GM23338 (cell line): ENCODE data around the gene CCL21. TPM values are rescaled to one million over a fixed set of nuclear protein-coding genes. Genes with fewer than 3 reads are reported as not detected.

Experiments used
- ATAC-seq: fragments of 200-7000 bp; cut with Tn5 transposase; 3 replicates; pipeline ENCODE4 v1.9.1; 2020
- DNase-seq: peaks from one replicate; pipeline ENCODE4 v3.0.0-alpha.2; 2015; ENCODE audit warnings: low spot score
- H2AFZ ChIP-seq: fragments of 200-600 bp; sonication (generic); 2 replicates; pipeline ENCODE4 v1.8.0; 2016; ENCODE audit warnings: antibody characterized with exemption, mild to moderate bottlenecking, moderate library complexity
- H3F3A ChIP-seq: fragments of 200-600 bp; sonication (generic); replicated peaks from 2 replicates; pipeline ENCODE4 v1.8.0; 2017; ENCODE audit warnings: antibody characterized with exemption, mixed run types, low read depth
- H3K27ac ChIP-seq: fragments of 200-600 bp; sonication (generic); 2 replicates; pipeline ENCODE4 v1.6.1; 2016; ENCODE audit warnings: low read depth
- H3K27me3 ChIP-seq: fragments of 200-600 bp; sonication (generic); 2 replicates; pipeline ENCODE4 v1.8.0; 2016; ENCODE audit warnings: mild to moderate bottlenecking, mixed run types, moderate library complexity; ENCODE audit not compliant: insufficient read depth
- H3K36me3 ChIP-seq: fragments of 200-600 bp; sonication (generic); 2 replicates; pipeline ENCODE4 v1.8.0; 2016; ENCODE audit warnings: mild to moderate bottlenecking; ENCODE audit not compliant: insufficient read depth
- H3K4me1 ChIP-seq: fragments of 200-600 bp; sonication (generic); 2 replicates; pipeline ENCODE4 v1.8.0; 2016; ENCODE audit warnings: mild to moderate bottlenecking, moderate library complexity; ENCODE audit not compliant: insufficient read depth
- H3K4me2 ChIP-seq: fragments of 200-600 bp; sonication (generic); 2 replicates; pipeline ENCODE4 v1.7.1; 2017; ENCODE audit warnings: mixed run types
- H3K4me3 ChIP-seq: fragments of 200-600 bp; sonication (generic); 2 replicates; pipeline ENCODE4 v1.6.1; 2016; ENCODE audit warnings: mixed run types
- H3K79me2 ChIP-seq: fragments of 200-600 bp; sonication (generic); replicated peaks from 2 replicates; pipeline ENCODE4 v1.8.0; 2017; ENCODE audit warnings: mild to moderate bottlenecking; ENCODE audit not compliant: insufficient read depth
- H3K9me2 ChIP-seq: fragments of 200-600 bp; sonication (generic); 2 replicates; pipeline ENCODE4 v1.8.0; 2017; ENCODE audit not compliant: insufficient read depth
- H4K20me1 ChIP-seq: fragments of 200-600 bp; sonication (generic); replicated peaks from 2 replicates; pipeline ENCODE4 v1.8.0; 2017; ENCODE audit warnings: mild to moderate bottlenecking; ENCODE audit not compliant: insufficient read depth
- H3K27ac Mint-ChIP-seq: 2 replicates; pipeline ENCODE4 v1.8.0; 2020; ENCODE audit warnings: inconsistent platforms, mild to moderate bottlenecking, moderate library complexity, mixed read lengths
- H3K27me3 Mint-ChIP-seq: 3 replicates; pipeline ENCODE4 v1.8.0; 2022; ENCODE audit warnings: low read depth, mild to moderate bottlenecking, moderate library complexity, mixed read lengths, inconsistent platforms; ENCODE audit not compliant: insufficient read depth, poor library complexity
- H3K36me3 Mint-ChIP-seq: 3 replicates; pipeline ENCODE4 v1.8.0; 2021; ENCODE audit warnings: low read depth, mild to moderate bottlenecking, inconsistent platforms, moderate library complexity, mixed read lengths
- H3K4me1 Mint-ChIP-seq: 3 replicates; pipeline ENCODE4 v1.8.0; 2020; ENCODE audit warnings: mild to moderate bottlenecking, inconsistent platforms, mixed read lengths
- H3K4me3 Mint-ChIP-seq: 3 replicates; pipeline ENCODE4 v1.8.0; 2021; ENCODE audit warnings: moderate library complexity, mild to moderate bottlenecking, inconsistent platforms, mixed read lengths
- H3K9me3 Mint-ChIP-seq: 3 replicates; pipeline ENCODE4 v1.8.0; 2020; ENCODE audit warnings: moderate library complexity, mild to moderate bottlenecking, inconsistent platforms, mixed read lengths
- CREB1 ChIP-seq: fragments of 250-450 bp; sonication (Bioruptor Pico); IDR thresholded peaks from 2 replicates; pipeline ENCODE4 v1.5.0; 2020; ENCODE audit warnings: low read depth, mild to moderate bottlenecking, moderate library complexity
- EZH2 ChIP-seq: fragments of 200-600 bp; sonication (generic); IDR thresholded peaks from one replicate; pipeline ENCODE4 v1.8.0; 2017; ENCODE audit warnings: antibody characterized with exemption, mild to moderate bottlenecking, low read depth; ENCODE audit not compliant: unreplicated experiment
- EZH2phosphoT487 ChIP-seq: fragments of 200-600 bp; sonication (generic); IDR thresholded peaks from one replicate; pipeline ENCODE4 v1.8.1; 2018; ENCODE audit warnings: antibody characterized with exemption; ENCODE audit not compliant: unreplicated experiment
- JUNB ChIP-seq: IDR thresholded peaks from one replicate; pipeline ENCODE4 v1.6.1; 2016; ENCODE audit warnings: antibody characterized with exemption; ENCODE audit not compliant: unreplicated experiment
- NANOG ChIP-seq: IDR thresholded peaks from 2 replicates; pipeline ENCODE4 v1.6.1; 2016; ENCODE audit warnings: antibody characterized with exemption, borderline replicate concordance
- POLR2AphosphoS5 ChIP-seq: IDR thresholded peaks from 2 replicates; pipeline ENCODE4 v1.6.1; 2016; ENCODE audit warnings: antibody characterized with exemption, low read depth
- STAT1 ChIP-seq: IDR thresholded peaks from one replicate; pipeline ENCODE4 v1.6.1; 2016; ENCODE audit warnings: antibody characterized with exemption; ENCODE audit not compliant: unreplicated experiment
- ZNF114 ChIP-seq: fragments of 250-450 bp; sonication (Bioruptor Pico); IDR thresholded peaks from 2 replicates; pipeline ENCODE4 v1.5.0; 2020; ENCODE audit warnings: mild to moderate bottlenecking, moderate library complexity
- ZNF331 ChIP-seq: fragments of 250-450 bp; sonication (Bioruptor Pico); IDR thresholded peaks from 2 replicates; pipeline ENCODE4 v1.5.0; 2020; ENCODE audit warnings: low read depth, mild to moderate bottlenecking, moderate library complexity
- ZNF462 ChIP-seq: fragments of 250-450 bp; sonication (Bioruptor Pico); IDR thresholded peaks from 2 replicates; pipeline ENCODE4 v1.5.0; 2020; ENCODE audit warnings: mild to moderate bottlenecking, moderate library complexity
- polyA plus RNA-seq: library from polyadenylated mRNA; unstranded; fragments of >200 nt; fragmentation: Nextera tagmentation; extraction: Ambion mirVana; gene quantifications from 2 replicates; pipeline ENCODE4 v1.2.1, GENCODE V29; 2016
- total RNA-seq: library from RNA; depleted of rRNA; stranded (reverse); fragments of >200 nt; shearing (Covaris generic); gene quantifications from 2 replicates; pipeline ENCODE4 v1.2.3, GENCODE V29; 2014
- TF ChIP-seq, protein P1 (sequence below), 2 experiments: fragments of 200-600 bp in 1 of 2; sonication (generic) in 1 of 2; conservative IDR thresholded peaks; 2 replicates each; pipeline versions ENCODE4 v1.5.1 to v1.6.1; 2016 to 2017; ENCODE audit warnings: antibody characterized with exemption in 2 of 2, low read depth in 2 of 2, mild to moderate bottlenecking in 2 of 2, moderate library complexity in 1 of 2
- TF ChIP-seq, protein P2 (sequence below): IDR thresholded peaks from one replicate; pipeline ENCODE4 v1.6.1; 2018; ENCODE audit warnings: antibody characterized with exemption; ENCODE audit not compliant: unreplicated experiment
- TF ChIP-seq, protein P3 (sequence below): IDR thresholded peaks from 2 replicates; pipeline ENCODE4 v1.6.1; 2016; ENCODE audit warnings: antibody characterized with exemption

Gene CCL21
- total and polyA plus RNA-seq, 2 experiments from 2014 or later = not detected

DNA sequence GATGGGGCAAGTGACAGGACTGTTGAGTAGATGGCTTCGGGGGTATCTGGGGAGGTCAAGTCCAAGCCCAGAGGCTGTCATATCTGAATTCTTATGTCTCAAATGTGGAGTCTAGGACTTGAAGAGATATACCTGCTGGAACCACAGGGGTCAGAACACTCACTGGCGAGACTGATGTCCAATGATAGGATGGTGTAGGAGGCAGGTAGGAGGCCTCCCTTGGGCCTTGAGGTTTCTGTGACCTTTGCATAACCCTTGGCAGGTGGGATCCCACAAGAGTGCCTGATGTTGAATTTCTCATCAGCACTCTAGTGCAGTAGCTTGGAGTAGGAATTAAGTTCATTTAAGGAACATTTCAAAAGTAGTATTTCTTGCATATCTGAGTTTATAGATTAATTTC is 2.8 kb downstream of the CCL21 start:
- no peak for TF ChIP-seq CREB1 (CRISPR knock-in tag)
- no peak for TF ChIP-seq NANOG
- TF ChIP-seq EZH2phosphoT487 = no peak
- no peak for TF ChIP-seq ZNF331 (CRISPR knock-in tag)
- TF ChIP-seq, protein P1, sequence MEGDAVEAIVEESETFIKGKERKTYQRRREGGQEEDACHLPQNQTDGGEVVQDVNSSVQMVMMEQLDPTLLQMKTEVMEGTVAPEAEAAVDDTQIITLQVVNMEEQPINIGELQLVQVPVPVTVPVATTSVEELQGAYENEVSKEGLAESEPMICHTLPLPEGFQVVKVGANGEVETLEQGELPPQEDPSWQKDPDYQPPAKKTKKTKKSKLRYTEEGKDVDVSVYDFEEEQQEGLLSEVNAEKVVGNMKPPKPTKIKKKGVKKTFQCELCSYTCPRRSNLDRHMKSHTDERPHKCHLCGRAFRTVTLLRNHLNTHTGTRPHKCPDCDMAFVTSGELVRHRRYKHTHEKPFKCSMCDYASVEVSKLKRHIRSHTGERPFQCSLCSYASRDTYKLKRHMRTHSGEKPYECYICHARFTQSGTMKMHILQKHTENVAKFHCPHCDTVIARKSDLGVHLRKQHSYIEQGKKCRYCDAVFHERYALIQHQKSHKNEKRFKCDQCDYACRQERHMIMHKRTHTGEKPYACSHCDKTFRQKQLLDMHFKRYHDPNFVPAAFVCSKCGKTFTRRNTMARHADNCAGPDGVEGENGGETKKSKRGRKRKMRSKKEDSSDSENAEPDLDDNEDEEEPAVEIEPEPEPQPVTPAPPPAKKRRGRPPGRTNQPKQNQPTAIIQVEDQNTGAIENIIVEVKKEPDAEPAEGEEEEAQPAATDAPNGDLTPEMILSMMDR (conservative IDR thresholded peaks at IDR 0.05; ENCODE audit: low read depth in 2 of 2) = no peak
- no peak for TF ChIP-seq EZH2
- TF ChIP-seq, protein P2, sequence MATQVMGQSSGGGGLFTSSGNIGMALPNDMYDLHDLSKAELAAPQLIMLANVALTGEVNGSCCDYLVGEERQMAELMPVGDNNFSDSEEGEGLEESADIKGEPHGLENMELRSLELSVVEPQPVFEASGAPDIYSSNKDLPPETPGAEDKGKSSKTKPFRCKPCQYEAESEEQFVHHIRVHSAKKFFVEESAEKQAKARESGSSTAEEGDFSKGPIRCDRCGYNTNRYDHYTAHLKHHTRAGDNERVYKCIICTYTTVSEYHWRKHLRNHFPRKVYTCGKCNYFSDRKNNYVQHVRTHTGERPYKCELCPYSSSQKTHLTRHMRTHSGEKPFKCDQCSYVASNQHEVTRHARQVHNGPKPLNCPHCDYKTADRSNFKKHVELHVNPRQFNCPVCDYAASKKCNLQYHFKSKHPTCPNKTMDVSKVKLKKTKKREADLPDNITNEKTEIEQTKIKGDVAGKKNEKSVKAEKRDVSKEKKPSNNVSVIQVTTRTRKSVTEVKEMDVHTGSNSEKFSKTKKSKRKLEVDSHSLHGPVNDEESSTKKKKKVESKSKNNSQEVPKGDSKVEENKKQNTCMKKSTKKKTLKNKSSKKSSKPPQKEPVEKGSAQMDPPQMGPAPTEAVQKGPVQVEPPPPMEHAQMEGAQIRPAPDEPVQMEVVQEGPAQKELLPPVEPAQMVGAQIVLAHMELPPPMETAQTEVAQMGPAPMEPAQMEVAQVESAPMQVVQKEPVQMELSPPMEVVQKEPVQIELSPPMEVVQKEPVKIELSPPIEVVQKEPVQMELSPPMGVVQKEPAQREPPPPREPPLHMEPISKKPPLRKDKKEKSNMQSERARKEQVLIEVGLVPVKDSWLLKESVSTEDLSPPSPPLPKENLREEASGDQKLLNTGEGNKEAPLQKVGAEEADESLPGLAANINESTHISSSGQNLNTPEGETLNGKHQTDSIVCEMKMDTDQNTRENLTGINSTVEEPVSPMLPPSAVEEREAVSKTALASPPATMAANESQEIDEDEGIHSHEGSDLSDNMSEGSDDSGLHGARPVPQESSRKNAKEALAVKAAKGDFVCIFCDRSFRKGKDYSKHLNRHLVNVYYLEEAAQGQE = no peak
- no peak for TF ChIP-seq ZNF114 (CRISPR knock-in tag)
- no peak for TF ChIP-seq ZNF462 (CRISPR knock-in tag)
- no peak for TF ChIP-seq JUNB
- TF ChIP-seq POLR2AphosphoS5 = no peak
- TF ChIP-seq STAT1 = no peak
- TF ChIP-seq, protein P3, sequence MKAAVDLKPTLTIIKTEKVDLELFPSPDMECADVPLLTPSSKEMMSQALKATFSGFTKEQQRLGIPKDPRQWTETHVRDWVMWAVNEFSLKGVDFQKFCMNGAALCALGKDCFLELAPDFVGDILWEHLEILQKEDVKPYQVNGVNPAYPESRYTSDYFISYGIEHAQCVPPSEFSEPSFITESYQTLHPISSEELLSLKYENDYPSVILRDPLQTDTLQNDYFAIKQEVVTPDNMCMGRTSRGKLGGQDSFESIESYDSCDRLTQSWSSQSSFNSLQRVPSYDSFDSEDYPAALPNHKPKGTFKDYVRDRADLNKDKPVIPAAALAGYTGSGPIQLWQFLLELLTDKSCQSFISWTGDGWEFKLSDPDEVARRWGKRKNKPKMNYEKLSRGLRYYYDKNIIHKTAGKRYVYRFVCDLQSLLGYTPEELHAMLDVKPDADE = no peak
- ATAC-seq = no peak
- H4K20me1 ChIP-seq = no peaks in the 10 kb centered on the region; the same call in 1 of the 2 replicates
- H3K36me3 ChIP-seq = no peaks in the 10 kb centered on the region
- H3K79me2 ChIP-seq = no peaks in the 10 kb centered on the region
- H3K27ac Mint-ChIP-seq = no peak overlapping the region
- H3K4me3 Mint-ChIP-seq = no peak overlapping the region
- H3K9me2 ChIP-seq = no peaks in the 10 kb centered on the region
- no peaks in the 10 kb centered on the region for H3K36me3 Mint-ChIP-seq
- H3K9me3 Mint-ChIP-seq = peaks cover 6% of the 10 kb centered on the region; the same call in 2 of the 3 replicates
- no peak overlapping the region for H2AFZ ChIP-seq
- H3K4me3 ChIP-seq = no peak overlapping the region
- DNase-seq = no peak
- H3F3A ChIP-seq = no peaks in the 10 kb centered on the region
- H3K27ac ChIP-seq = no peak overlapping the region
- H3K4me1 Mint-ChIP-seq = no peaks in the 10 kb centered on the region; the same call in 2 of the 3 replicates
- no peak overlapping the region for H3K4me2 ChIP-seq
- H3K4me1 ChIP-seq = no peaks in the 10 kb centered on the region
- H3K27me3 ChIP-seq = no peaks in the 10 kb centered on the region
- peaks cover 14% of the 10 kb centered on the region for H3K27me3 Mint-ChIP-seq
